ENCODE results near the gene FAM124A.

FAM124A gene

GRCh38 chr13:51208716-51209115 is 13.5 kb upstream of the FAM124A start:
- Histone ChIP-seq H3K79me2 (ENCODE audit: insufficient read depth, low read length) (no peaks in the 10 kb centered on the region), H3K4me1 (ENCODE audit: insufficient read depth, low read length) (no peaks in the 10 kb centered on the region), H3K4me3 (ENCODE audit: low read depth in 1 of 2, low read length in 2 of 2) (no peak overlapping the region), H3K4me2 (ENCODE audit: insufficient read depth, low read length) (no peak overlapping the region), H3K36me3 (ENCODE audit: insufficient read depth, low read length) (no peaks in the 10 kb centered on the region), H4K20me1 (ENCODE audit: insufficient read depth, low read length) (no peaks in the 10 kb centered on the region), H3K27me3 (ENCODE audit: insufficient read depth, low read length, poor library complexity) (peaks cover 6% of the 10 kb centered on the region), H3K27ac (ENCODE audit: low read length) (no peak overlapping the region), H3K9me3 (ENCODE audit: insufficient read depth, low read length, severe bottlenecking) (no peaks in the 10 kb centered on the region), H3K9ac (ENCODE audit: low read depth, low read length) (no peak overlapping the region), H2AFZ (ENCODE audit: low read depth, low read length) (no peak overlapping the region)
- ATAC-seq (ENCODE audit: insufficient read depth, low read depth) = no peak
- DNase-seq = no peak
- TF ChIP-seq EZH2 (IDR thresholded peaks at IDR 0.05; ENCODE audit: borderline replicate concordance, low read depth, low read length, severe bottlenecking) (no peak), CTCF (IDR thresholded peaks at IDR 0.05; ENCODE audit: borderline replicate concordance, extremely low read depth, low read length, poor library complexity, severe bottlenecking) (no peak)

- H3K79me2 ChIP-seq (ENCODE audit: insufficient read depth, low read length) = no peaks in the 10 kb centered on the region
- H3K4me1 ChIP-seq (ENCODE audit: insufficient read depth, low read length) = no peaks in the 10 kb centered on the region
- no peak overlapping the region for H3K9ac ChIP-seq (ENCODE audit: low read depth, low read length)
- TF ChIP-seq EZH2 (IDR thresholded peaks at IDR 0.05; ENCODE audit: borderline replicate concordance, low read depth, low read length, severe bottlenecking) = no peak
- TF ChIP-seq CTCF (IDR thresholded peaks at IDR 0.05; ENCODE audit: borderline replicate concordance, extremely low read depth, low read length, poor library complexity, severe bottlenecking) = no peak
- H3K36me3 ChIP-seq (ENCODE audit: insufficient read depth, low read length) = no peaks in the 10 kb centered on the region
- H3K4me2 ChIP-seq (ENCODE audit: insufficient read depth, low read length) = no peak overlapping the region
- H4K20me1 ChIP-seq (ENCODE audit: insufficient read depth, low read length) = no peaks in the 10 kb centered on the region
- no peak overlapping the region for H3K4me3 ChIP-seq (ENCODE audit: low read depth in 1 of 2, low read length in 2 of 2)
- ATAC-seq (ENCODE audit: insufficient read depth, low read depth) = no peak
- H3K9me3 ChIP-seq (ENCODE audit: insufficient read depth, low read length, severe bottlenecking) = no peaks in the 10 kb centered on the region
- DNase-seq = no peak
- H2AFZ ChIP-seq (ENCODE audit: low read depth, low read length) = no peak overlapping the region
- H3K27ac ChIP-seq (ENCODE audit: low read length) = no peak overlapping the region
- H3K27me3 ChIP-seq (ENCODE audit: insufficient read depth, low read length, poor library complexity) = peaks cover 10% of the 10 kb centered on the region
Measured at GRCh38 chr13:51211910-51212309, 10.3 kb upstream of the FAM124A start.

GRCh38 chr13:51212758-51213157 is 9.4 kb upstream of the FAM124A start:
- H3K9me3 ChIP-seq (ENCODE audit: insufficient read depth, low read length, severe bottlenecking) = no peaks in the 10 kb centered on the region
- ATAC-seq (ENCODE audit: insufficient read depth, low read depth) = no peak
- H3K4me2 ChIP-seq (ENCODE audit: insufficient read depth, low read length) = no peak overlapping the region
- H3K27me3 ChIP-seq (ENCODE audit: insufficient read depth, low read length, poor library complexity) = peaks cover 10% of the 10 kb centered on the region
- no peak for TF ChIP-seq EZH2 (IDR thresholded peaks at IDR 0.05; ENCODE audit: borderline replicate concordance, low read depth, low read length, severe bottlenecking)
- no peak for TF ChIP-seq CTCF (IDR thresholded peaks at IDR 0.05; ENCODE audit: borderline replicate concordance, extremely low read depth, low read length, poor library complexity, severe bottlenecking)
- H3K9ac ChIP-seq (ENCODE audit: low read depth, low read length) = no peak overlapping the region
- no peaks in the 10 kb centered on the region for H3K79me2 ChIP-seq (ENCODE audit: insufficient read depth, low read length)
- no peaks in the 10 kb centered on the region for H4K20me1 ChIP-seq (ENCODE audit: insufficient read depth, low read length)
- no peaks in the 10 kb centered on the region for H3K4me1 ChIP-seq (ENCODE audit: insufficient read depth, low read length)
- no peak overlapping the region for H2AFZ ChIP-seq (ENCODE audit: low read depth, low read length)
- no peaks in the 10 kb centered on the region for H3K36me3 ChIP-seq (ENCODE audit: insufficient read depth, low read length)
- no peak for DNase-seq
- H3K27ac ChIP-seq (ENCODE audit: low read length) = no peak overlapping the region
- no peak overlapping the region for H3K4me3 ChIP-seq (ENCODE audit: low read depth in 1 of 2, low read length in 2 of 2)

- H3K79me2 ChIP-seq (ENCODE audit: insufficient read depth, low read length) = no peaks in the 10 kb centered on the region
- no peak for DNase-seq
- H3K27ac ChIP-seq (ENCODE audit: low read length) = no peak overlapping the region
- no peaks in the 10 kb centered on the region for H3K36me3 ChIP-seq (ENCODE audit: insufficient read depth, low read length)
- H2AFZ ChIP-seq (ENCODE audit: low read depth, low read length) = no peak overlapping the region
- TF ChIP-seq CTCF (IDR thresholded peaks at IDR 0.05; ENCODE audit: borderline replicate concordance, extremely low read depth, low read length, poor library complexity, severe bottlenecking) (no peak), EZH2 (IDR thresholded peaks at IDR 0.05; ENCODE audit: borderline replicate concordance, low read depth, low read length, severe bottlenecking) (no peak)
- no peaks in the 10 kb centered on the region for H3K4me1 ChIP-seq (ENCODE audit: insufficient read depth, low read length)
- peaks cover 10% of the 10 kb centered on the region for H3K27me3 ChIP-seq (ENCODE audit: insufficient read depth, low read length, poor library complexity)
- H3K4me3 ChIP-seq (ENCODE audit: low read depth in 1 of 2, low read length in 2 of 2) = no peak overlapping the region
- no peak overlapping the region for H3K4me2 ChIP-seq (ENCODE audit: insufficient read depth, low read length)
- no peaks in the 10 kb centered on the region for H4K20me1 ChIP-seq (ENCODE audit: insufficient read depth, low read length)
- no peaks in the 10 kb centered on the region for H3K9me3 ChIP-seq (ENCODE audit: insufficient read depth, low read length, severe bottlenecking)
- no peak for ATAC-seq (ENCODE audit: insufficient read depth, low read depth)
- no peak overlapping the region for H3K9ac ChIP-seq (ENCODE audit: low read depth, low read length)
Measured at GRCh38 chr13:51213173-51213728, 8.9 kb upstream of the FAM124A start.
